ENCODE data around the gene CREBL2. TPM values are rescaled to one million over a fixed set of nuclear protein-coding genes. Genes with fewer than 3 reads are reported as not detected.
A peak's percentile ranks its signal among the peaks of the same experiment; 100 is the strongest.
"Not testable (repeated sequence)": the region's sequence is repeated elsewhere in the genome, so short reads cannot be mapped to it uniquely, and the experiment has no call there.

The CREBL2 gene, protein sequence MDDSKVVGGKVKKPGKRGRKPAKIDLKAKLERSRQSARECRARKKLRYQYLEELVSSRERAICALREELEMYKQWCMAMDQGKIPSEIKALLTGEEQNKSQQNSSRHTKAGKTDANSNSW
- total RNA-seq (11.6 TPM), polyA plus RNA-seq (ENCODE audit: insufficient read depth in 1 of 8, insufficient read length in 8 of 8, low replicate concordance in 1 of 8) (10 to 100 TPM in 5 of 8 donors, 1 to 10 TPM in 3; 7.9 to 14.5 (median 10.3) TPM)
- long read RNA-seq, donor 1, partial matches to known transcripts, result 0 of 4 reads
- long read RNA-seq, donor 1, other reads (novel, unspliced or antisense), result 0 of 4 reads
- long read RNA-seq, donor 2, partial matches to known transcripts, result 0 of 3 reads
- long read RNA-seq, donor 2, other reads (novel, unspliced or antisense), result 0 of 3 reads
- long read RNA-seq, donor 3, partial matches to known transcripts, result 0 of 3 reads
- long read RNA-seq, donor 3, other reads (novel, unspliced or antisense), result 0 of 3 reads
- long read RNA-seq, donor 4, transcript CREBL2-201 (4 exons, 3,754 nt), result major isoform, 8 of 8 reads
- long read RNA-seq, donor 4, partial matches to known transcripts, result 0 of 8 reads
- long read RNA-seq, donor 4, other reads (novel, unspliced or antisense), result 0 of 8 reads
- long read RNA-seq, donor 5, transcript CREBL2-201 (4 exons, 3,754 nt), result major isoform, 15 of 15 reads
- long read RNA-seq, donor 5, partial matches to known transcripts, result 0 of 15 reads
- long read RNA-seq, donor 5, other reads (novel, unspliced or antisense), result 0 of 15 reads
- long read RNA-seq, donor 6, transcript CREBL2-201 (4 exons, 3,754 nt), result major isoform, 8 of 16 reads
- long read RNA-seq, donor 6, partial matches to known transcripts, result 8 of 16 reads
- long read RNA-seq, donor 6, other reads (novel, unspliced or antisense), result 0 of 16 reads
- long read RNA-seq, donor 7, transcript CREBL2-201 (4 exons, 3,754 nt), result major isoform, 14 of 14 reads
- long read RNA-seq, donor 7, partial matches to known transcripts, result 0 of 14 reads
- long read RNA-seq, donor 7, other reads (novel, unspliced or antisense), result 0 of 14 reads
- long read RNA-seq, donor 8, transcript CREBL2-201 (4 exons, 3,754 nt), result major isoform, 9 of 9 reads
- long read RNA-seq, donor 8, partial matches to known transcripts, result 0 of 9 reads
- long read RNA-seq, donor 8, other reads (novel, unspliced or antisense), result 0 of 9 reads
- long read RNA-seq, donor 9, partial matches to known transcripts, result 0 of 4 reads
- long read RNA-seq, donor 9, other reads (novel, unspliced or antisense), result 0 of 4 reads
- long read RNA-seq, donor 10, partial matches to known transcripts, result 0 of 4 reads
- long read RNA-seq, donor 10, other reads (novel, unspliced or antisense), result 0 of 4 reads
- long read RNA-seq, donor 11, partial matches to known transcripts, result 0 of 4 reads
- long read RNA-seq, donor 11, other reads (novel, unspliced or antisense), result 0 of 4 reads

- Histone ChIP-seq H3K4me1 (ENCODE audit: control insufficient read depth, insufficient read depth, low read length) (peaks cover 7% of the 10 kb centered on the region), H3K9me3 (replicated peaks; ENCODE audit: control insufficient read depth, low read depth, low read length) (no peaks in the 10 kb centered on the region), H3K4me3 (ENCODE audit: low read length) (peak within 1 kb of the TSS; percentile 90), H3K27me3 (ENCODE audit: control insufficient read depth, insufficient read depth, low read length) (no peaks in the 10 kb centered on the region), H3K27ac (ENCODE audit: low read length) (peak within 1 kb of the TSS; percentile 99), H3K36me3 (ENCODE audit: control insufficient read depth, insufficient read depth, low read length) (peaks cover 3% of the 10 kb centered on the region)
- DNase-seq, result peak; percentile 99
- under 1% methylated on average over 35 of the region's 51 CpGs for WGBS (ENCODE audit: insufficient coverage)
Measured at GRCh38 chr12:12611512-12612306, at the start of gene CREBL2. CREBL2 (plus strand) TSS chr12:12611876; CDS start chr12:12612173, 297 bp downstream.

DNA sequence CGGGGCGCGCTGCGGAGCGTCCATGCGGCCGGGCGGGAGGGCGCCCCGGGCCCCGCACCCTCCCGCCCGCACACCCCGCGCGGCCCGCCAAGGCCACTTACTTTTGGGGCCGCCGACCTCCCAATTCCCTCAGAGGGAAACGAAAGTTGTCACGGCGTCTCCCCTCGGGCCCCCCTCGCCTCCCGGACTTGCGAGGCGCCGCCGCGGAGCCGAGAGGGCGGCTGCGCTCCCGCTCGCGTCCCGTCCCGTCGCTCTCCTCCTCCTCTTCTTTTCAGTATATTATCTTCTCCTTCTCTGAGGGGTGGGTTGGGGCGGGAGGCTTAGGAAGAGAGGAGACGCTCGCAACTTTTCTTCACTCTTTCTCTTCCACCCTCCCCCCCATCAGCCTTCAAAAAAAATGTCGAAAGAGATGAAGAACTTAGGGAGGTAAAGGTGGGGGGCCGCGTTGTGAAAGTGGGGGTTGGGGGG lies 49.6 kb upstream of the CREBL2 start:
- peak overlapping the region; percentile 93 for H3K4me3 ChIP-seq (ENCODE audit: low read length)
- no peaks in the 10 kb centered on the region for H3K27me3 ChIP-seq (ENCODE audit: control insufficient read depth, insufficient read depth, low read length)
- peaks cover 15% of the 10 kb centered on the region for H3K4me1 ChIP-seq (ENCODE audit: control insufficient read depth, insufficient read depth, low read length)
- peaks cover under 1% of the 10 kb centered on the region for H3K9me3 ChIP-seq (replicated peaks; ENCODE audit: control insufficient read depth, low read depth, low read length)
- DNase-seq, result no peak
- under 1% methylated on average over 19 of the region's 45 CpGs for WGBS (ENCODE audit: insufficient coverage)
- H3K36me3 ChIP-seq (ENCODE audit: control insufficient read depth, insufficient read depth, low read length), result no peaks in the 10 kb centered on the region
- peak overlapping the region; percentile 99 for H3K27ac ChIP-seq (ENCODE audit: low read length)

DNA sequence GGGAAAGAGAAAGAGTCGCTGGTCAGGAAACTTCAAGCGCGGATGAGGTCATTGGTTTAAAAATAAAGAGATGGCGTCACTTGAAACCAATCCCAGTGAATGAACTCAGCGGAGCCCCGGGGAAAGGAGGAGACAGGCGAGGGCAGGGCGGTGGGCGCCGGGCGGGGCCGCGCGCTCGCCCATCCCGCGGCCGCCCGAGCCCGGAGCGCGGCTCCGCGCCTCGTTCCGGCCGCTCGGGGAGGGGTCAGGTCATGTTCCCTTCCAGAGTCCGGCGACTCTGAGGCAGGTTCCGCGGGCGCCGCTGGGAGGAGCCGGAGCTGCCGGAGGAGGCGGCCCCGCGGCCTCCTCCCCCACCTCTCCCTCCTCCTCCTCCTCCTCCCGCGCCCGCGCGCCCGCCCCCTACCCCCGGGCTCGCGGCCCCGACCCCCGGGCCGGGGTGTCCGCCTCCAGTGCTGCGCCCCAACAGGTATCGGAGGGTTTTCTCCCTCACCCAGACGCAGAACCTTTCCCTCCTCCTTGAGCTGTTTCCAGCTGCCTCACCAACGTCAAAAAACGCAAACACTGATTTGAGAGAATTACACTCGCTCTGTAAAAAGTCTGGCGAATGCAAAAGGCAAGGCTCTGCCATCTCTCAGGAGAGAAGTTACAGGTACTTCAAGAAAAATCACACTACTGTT lies 49.0 kb upstream of the CREBL2 start, which contains the start of gene DUSP16:
TSS of gene DUSP16 (minus strand) at position 279 of the 677 bp plus-strand sequence. CDS start 41,765 bp downstream, outside the sequence.
- under 1% methylated on average over 37 of the region's 59 CpGs for WGBS (ENCODE audit: insufficient coverage)
- H3K27me3 ChIP-seq (ENCODE audit: control insufficient read depth, insufficient read depth, low read length), result no peaks in the 10 kb centered on the region
- peaks cover 15% of the 10 kb centered on the region for H3K4me1 ChIP-seq (ENCODE audit: control insufficient read depth, insufficient read depth, low read length)

GRCh38 chr12:12563290-12563928 lies 48.3 kb upstream of the CREBL2 start:
- peaks cover 15% of the 10 kb centered on the region for H3K4me1 ChIP-seq (ENCODE audit: control insufficient read depth, insufficient read depth, low read length)
- peaks cover 3% of the 10 kb centered on the region for H3K9me3 ChIP-seq (replicated peaks; ENCODE audit: control insufficient read depth, low read depth, low read length)
- peak overlapping the region; percentile 99 for H3K27ac ChIP-seq (ENCODE audit: low read length)
- peak; percentile 54 for DNase-seq
- peak overlapping the region; percentile 93 for H3K4me3 ChIP-seq (ENCODE audit: low read length)
- no peaks in the 10 kb centered on the region for H3K27me3 ChIP-seq (ENCODE audit: control insufficient read depth, insufficient read depth, low read length)
- H3K36me3 ChIP-seq (ENCODE audit: control insufficient read depth, insufficient read depth, low read length), result no peaks in the 10 kb centered on the region
- WGBS (ENCODE audit: insufficient coverage), result 22% methylated on average over 2 of the region's 11 CpGs

More for the DNA sequence above, 49.0 kb upstream of the CREBL2 start, which contains the start of gene DUSP16:
- H3K27ac ChIP-seq (ENCODE audit: low read length), result peak within 1 kb of the TSS; percentile 99
- peak within 1 kb of the TSS; percentile 93 for H3K4me3 ChIP-seq (ENCODE audit: low read length)
- H3K36me3 ChIP-seq (ENCODE audit: control insufficient read depth, insufficient read depth, low read length), result no peaks in the 10 kb centered on the region
- H3K9me3 ChIP-seq (replicated peaks; ENCODE audit: control insufficient read depth, low read depth, low read length), result peaks cover 3% of the 10 kb centered on the region
- peak; percentile 99 for DNase-seq

DNA sequence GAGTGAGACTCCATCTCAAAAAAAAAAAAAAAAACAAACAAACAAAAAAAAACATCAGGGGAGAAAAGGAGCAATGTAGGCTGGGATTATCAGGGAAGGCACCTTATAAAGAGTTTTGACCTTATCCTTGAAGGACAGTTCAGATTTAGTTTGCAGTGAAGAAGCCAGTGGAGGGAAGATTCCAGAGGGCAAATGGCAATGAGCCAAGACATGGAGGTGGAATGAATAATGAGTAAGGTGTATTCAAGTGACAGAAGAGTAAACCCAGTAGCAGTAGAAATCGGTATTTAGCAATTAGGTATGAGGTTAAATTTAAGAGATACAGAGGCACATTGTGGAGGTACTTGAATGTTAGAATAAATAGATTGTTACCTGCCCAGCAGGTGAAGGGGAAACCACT lies 46.8 kb upstream of the CREBL2 start:
- Histone ChIP-seq H3K4me1 (ENCODE audit: control insufficient read depth, insufficient read depth, low read length) (peaks cover 12% of the 10 kb centered on the region), H3K27me3 (ENCODE audit: control insufficient read depth, insufficient read depth, low read length) (no peaks in the 10 kb centered on the region), H3K4me3 (ENCODE audit: low read length) (no peak overlapping the region), H3K27ac (ENCODE audit: low read length) (no peak overlapping the region), H3K9me3 (replicated peaks; ENCODE audit: control insufficient read depth, low read depth, low read length) (peaks cover 3% of the 10 kb centered on the region), H3K36me3 (ENCODE audit: control insufficient read depth, insufficient read depth, low read length) (no peaks in the 10 kb centered on the region)
- no CpG with 5 or more reads among the region's 1 CpG for WGBS (ENCODE audit: insufficient coverage)
- no peak for DNase-seq

DNA sequence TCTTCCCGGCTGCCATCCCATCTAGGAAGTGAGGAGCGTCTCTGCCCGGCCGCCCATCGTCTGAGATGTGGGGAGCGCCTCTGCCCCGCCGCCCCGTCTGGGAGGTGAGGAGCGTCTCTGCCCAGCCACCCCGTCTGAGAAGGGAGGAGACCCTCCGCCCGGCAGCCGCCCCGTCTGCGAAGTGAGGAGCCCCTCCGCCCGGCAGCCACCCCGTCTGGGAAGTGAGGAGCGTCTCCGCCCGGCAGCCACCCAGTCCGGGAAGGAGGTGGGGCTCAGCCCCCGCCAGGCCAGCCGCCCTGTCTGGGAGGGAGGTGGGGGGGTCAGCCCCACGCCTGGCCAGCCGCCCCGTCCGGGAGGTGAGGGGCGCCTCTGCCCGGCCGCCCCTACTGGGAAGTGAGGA lies 45.7 kb upstream of the CREBL2 start:
- not testable (repeated sequence) for H3K4me3 ChIP-seq (ENCODE audit: low read length); H3K36me3 ChIP-seq (ENCODE audit: control insufficient read depth, insufficient read depth, low read length); H3K9me3 ChIP-seq (replicated peaks; ENCODE audit: control insufficient read depth, low read depth, low read length); DNase-seq; H3K27me3 ChIP-seq (ENCODE audit: control insufficient read depth, insufficient read depth, low read length); H3K27ac ChIP-seq (ENCODE audit: low read length)
- WGBS (ENCODE audit: insufficient coverage), result no CpG with 5 or more reads among the region's 32 CpGs
- H3K4me1 ChIP-seq (ENCODE audit: control insufficient read depth, insufficient read depth, low read length), result peaks cover 11% of the 10 kb centered on the region

DNA sequence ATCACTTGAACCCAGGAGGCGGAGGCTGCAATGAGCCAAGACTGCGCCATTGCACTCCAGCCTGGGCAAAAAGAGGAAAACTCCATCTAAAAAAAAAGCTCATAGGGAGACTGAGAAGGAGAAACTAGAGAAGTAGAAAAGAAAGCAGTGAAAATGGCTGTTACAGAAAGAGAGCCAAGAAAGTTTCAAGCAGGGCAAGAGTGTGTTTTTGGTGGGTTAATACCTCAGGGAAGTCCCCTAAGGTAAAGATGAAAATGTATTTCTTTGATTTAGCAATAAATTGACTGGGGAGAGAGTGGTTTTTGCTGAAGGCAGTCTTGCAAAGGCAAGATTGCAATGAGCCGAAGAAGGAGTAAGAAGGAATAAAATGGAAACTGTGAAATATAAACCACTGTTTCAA lies 39.0 kb upstream of the CREBL2 start:
- DNase-seq, result no peak
- Histone ChIP-seq H3K4me1 (ENCODE audit: control insufficient read depth, insufficient read depth, low read length) (no peaks in the 10 kb centered on the region), H3K36me3 (ENCODE audit: control insufficient read depth, insufficient read depth, low read length) (no peaks in the 10 kb centered on the region), H3K27me3 (ENCODE audit: control insufficient read depth, insufficient read depth, low read length) (no peaks in the 10 kb centered on the region), H3K9me3 (replicated peaks; ENCODE audit: control insufficient read depth, low read depth, low read length) (no peaks in the 10 kb centered on the region), H3K4me3 (ENCODE audit: low read length) (no peak overlapping the region), H3K27ac (ENCODE audit: low read length) (no peak overlapping the region)
- no CpG with 5 or more reads among the region's 3 CpGs for WGBS (ENCODE audit: insufficient coverage)

- DNase-seq, result no peak
- Histone ChIP-seq H3K4me1 (ENCODE audit: control insufficient read depth, insufficient read depth, low read length) (no peaks in the 10 kb centered on the region), H3K4me3 (ENCODE audit: low read length) (no peak overlapping the region), H3K9me3 (replicated peaks; ENCODE audit: control insufficient read depth, low read depth, low read length) (no peaks in the 10 kb centered on the region), H3K27me3 (ENCODE audit: control insufficient read depth, insufficient read depth, low read length) (no peaks in the 10 kb centered on the region), H3K27ac (ENCODE audit: low read length) (no peak overlapping the region), H3K36me3 (ENCODE audit: control insufficient read depth, insufficient read depth, low read length) (no peaks in the 10 kb centered on the region)
- WGBS (ENCODE audit: insufficient coverage), result no CpG with 5 or more reads among the region's 3 CpGs
Measured at GRCh38 chr12:12577786-12578185, 33.9 kb upstream of the CREBL2 start.
